HG03378 (cell line): ENCODE data around the gene DAPK2.
"Not testable (repeated sequence)": the region's sequence is repeated elsewhere in the genome, so short reads cannot be mapped to it uniquely, and the experiment has no call there.

Experiments
- ATAC-seq: cut with Tn5 transposase; IDR thresholded peaks from one replicate; pipeline ENCODE4 v1.9.1; 2021; ENCODE audit warnings: mild to moderate bottlenecking, moderate library complexity; ENCODE audit not compliant: unreplicated experiment

The DAPK2 gene

DNA sequence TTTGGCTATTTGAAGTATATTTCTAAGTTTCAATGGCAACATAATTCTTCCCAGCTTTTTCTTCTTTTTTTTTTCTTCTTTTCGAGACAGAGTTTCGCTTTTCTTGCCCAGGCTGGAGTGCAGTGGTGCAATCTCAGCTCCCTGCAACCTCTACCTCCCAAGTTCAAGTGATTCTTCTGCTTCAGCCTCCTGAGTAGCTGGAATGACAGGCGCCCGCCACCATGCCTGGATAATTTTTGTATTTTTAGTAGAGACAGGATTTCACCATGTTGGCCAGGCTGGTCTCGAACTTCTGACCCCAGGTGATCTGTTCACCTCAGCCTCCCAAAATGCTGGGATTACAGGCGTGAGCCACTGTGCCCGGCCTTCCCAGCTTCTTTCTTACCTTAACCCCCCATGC is 146.7 kb downstream of the DAPK2 start:
- ATAC-seq, result not testable (repeated sequence)

DNA sequence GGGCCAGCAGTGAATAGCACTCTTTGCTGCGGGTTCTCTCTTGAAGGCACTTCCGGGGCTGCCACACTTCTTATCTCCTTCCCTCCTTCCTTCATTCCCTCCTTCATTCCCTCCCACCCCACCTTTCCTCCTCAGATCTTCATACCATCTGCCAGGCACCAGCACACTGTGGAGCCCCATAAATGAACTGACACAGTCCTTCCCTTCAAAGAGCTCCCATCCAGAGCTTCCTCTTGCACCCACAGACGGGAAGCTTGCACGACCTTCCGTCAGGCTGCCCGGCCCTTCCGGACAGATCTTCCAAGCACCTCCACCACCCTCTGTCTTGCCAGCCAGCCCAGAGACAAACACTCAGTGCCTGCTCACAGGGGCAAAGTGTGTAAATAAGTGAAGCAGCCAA is 147.1 kb downstream of the DAPK2 start:
- ATAC-seq, result no peak

DNA sequence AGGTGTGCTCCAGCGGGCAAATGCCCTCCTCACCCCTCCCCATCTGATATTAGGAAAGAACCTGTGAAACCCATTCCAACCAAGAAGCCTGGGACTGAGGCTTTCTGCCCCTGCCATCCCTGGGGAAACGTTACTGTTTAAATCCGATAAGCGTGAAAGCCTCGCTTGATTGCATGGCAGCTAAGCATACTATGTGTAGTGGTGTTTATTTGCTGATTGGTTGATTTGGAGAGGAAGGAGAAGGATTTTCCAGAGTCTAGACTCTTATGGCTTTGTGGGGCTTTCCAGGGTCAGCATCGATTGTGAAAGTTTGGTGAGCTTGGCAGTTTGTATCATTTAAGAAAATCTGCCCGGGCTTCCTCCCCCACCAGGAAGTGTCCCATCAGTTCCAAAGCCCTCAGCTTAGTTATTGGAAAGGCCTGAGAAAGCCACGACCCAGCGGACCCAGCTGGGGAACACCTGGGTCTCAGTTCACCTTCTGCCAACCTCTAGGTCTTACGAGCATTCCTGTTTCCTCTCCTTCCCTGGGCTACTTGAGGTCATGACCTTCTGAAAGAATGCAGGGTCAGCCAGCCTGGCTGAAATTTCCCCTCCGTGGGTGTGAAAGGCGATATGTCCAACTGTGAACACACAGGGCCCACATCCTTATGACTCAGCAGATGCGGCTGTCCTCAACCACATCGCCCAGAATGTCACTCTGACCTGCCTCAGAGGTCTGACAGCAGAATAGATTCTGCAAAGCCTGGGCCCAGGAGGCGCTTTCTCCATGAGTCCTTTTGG is 149.8 kb downstream of the DAPK2 start:
- peak; percentile 76 for ATAC-seq

DNA sequence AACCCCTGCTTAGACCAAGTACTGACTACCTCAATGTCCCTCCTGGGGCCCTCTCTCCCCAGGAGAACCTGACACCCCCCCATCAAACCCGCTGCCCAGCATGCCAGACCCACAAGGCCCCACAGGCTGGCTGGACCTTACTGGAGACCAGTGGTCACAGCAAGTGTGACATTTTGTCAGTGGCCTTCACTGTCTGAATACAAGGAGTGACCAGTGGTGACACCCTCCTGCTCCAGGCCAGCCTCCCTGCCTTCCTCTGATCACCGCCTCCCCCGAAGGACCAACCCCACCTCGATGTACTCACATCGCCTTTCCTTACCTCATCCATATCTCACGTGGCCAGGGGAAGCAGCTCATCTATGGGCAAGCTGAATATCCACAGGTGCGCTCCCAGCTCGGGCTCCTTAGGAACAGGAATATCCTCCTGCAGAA is 150.5 kb downstream of the DAPK2 start:
- ATAC-seq, result no peak

DNA sequence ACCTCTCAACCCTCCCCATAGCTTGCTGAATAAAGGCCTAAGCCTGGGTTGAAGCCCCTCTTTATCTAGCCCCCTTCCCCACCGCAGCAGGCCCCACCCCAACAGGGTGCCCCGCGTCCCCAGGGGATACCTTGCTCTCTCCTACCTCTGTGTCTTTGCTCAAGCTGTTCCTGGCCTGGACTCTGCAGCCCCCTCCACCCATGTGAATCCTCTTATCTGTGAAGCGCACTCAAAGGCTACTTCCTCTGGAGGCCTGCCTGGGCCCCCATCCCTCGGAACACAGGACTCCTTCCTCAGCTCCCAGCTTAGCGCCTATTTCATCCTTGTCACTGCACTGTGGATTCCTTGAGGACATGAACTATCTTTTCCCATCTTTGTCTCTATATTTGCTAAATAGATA is 151.1 kb downstream of the DAPK2 start:
- no peak for ATAC-seq

DNA sequence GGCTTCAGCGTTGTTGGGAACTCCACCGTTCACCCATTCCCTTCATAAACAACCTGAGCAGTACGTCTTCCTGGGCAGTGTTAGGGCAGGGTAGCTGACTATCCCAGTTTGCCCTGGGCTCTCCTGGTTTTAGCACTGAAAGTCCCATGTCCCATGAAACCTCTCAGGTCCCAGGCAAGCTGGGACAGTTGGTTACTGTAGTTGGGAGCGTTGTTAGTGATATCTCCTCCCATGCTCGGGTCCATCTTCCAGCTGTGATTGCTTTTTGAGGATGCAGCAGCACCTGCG is 151.7 kb downstream of the DAPK2 start:
- ATAC-seq, result no peak

DNA sequence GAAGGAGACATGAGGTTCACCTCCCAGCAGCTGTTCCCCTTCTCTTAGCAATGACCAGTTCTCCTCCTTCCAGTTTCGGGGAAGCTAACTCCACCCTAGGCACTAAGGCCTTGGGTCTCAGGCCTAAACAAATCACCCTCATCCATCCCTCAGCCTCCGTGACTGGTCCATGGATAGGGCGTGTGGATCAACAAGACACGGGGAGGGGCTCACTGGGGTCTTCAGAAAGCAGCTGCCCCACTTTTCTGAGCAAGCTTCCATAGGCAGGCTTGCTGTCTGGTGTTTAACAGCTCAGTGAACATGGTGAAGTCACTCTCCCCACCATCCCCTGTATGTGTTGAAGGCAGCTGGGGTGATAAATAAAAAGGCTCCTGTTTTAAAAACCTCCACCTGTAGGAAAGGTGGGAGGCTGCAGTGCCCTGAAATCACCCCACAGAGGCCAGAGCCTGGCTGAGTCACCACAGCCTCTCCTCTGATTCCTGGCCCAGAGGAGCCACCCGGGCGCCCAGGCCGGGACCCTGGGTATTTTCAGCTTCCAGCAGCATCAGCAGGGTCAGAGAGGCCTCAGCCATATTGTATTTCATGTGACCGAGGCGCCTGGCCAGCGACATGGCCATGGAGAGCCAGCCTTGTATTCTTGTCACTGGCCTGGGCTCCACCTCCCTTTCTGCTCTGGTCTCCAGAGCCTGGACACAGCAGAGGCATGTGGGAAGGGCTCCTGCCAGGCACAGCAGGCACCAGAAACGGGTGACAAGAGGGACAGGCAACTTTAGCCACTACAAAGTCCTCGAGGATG is 152.2 kb downstream of the DAPK2 start:
- ATAC-seq, result no peak

DNA sequence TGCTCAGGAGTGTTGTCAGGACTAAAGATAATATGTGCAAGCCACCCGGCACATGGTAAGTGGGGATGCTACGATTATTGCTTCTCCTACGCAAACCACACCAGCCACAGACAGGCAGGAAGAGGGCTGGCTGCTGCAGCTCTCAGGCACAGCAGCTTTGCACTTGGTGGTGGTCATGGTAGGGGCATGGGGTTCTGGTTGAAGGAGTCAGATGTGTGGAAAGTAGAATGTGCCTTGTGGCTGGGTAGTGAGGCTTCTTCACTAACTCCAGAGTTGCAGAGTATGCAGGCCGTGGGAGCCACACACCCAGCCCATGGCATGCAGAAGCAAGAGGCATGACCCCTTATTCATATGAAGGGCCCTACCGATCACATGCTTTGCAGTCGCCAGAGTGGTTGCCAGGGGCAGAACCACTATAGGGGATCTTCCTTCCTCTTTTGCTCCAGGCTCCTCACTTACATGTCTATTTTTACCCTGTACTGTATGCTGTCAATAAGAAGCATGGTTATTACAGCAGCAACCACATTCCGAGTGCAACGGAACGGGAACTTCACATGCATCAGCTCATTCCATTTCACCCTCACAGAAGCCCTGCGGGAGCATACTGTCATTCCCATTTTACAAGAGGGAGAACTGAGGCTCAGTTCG is 153.4 kb downstream of the DAPK2 start:
- no peak for ATAC-seq

DNA sequence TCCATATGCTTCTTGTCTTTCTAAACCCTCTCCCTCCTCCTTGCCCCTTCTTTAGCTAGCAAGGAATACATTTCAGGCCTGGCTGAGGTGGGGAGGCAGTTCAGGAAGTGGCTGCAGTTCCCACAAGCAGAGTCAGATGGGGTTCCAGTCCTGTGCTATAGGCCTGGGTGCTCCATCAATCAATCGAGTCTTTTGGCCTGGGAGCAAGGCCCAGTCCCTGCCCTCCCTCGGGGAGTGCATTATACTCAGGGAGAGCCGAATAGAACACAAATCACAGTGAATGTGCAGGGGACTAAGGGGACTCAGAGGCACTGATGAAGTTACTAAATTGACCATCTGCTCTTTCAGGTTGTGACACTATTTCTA is 154.5 kb downstream of the DAPK2 start:
- ATAC-seq, result no peak

DNA sequence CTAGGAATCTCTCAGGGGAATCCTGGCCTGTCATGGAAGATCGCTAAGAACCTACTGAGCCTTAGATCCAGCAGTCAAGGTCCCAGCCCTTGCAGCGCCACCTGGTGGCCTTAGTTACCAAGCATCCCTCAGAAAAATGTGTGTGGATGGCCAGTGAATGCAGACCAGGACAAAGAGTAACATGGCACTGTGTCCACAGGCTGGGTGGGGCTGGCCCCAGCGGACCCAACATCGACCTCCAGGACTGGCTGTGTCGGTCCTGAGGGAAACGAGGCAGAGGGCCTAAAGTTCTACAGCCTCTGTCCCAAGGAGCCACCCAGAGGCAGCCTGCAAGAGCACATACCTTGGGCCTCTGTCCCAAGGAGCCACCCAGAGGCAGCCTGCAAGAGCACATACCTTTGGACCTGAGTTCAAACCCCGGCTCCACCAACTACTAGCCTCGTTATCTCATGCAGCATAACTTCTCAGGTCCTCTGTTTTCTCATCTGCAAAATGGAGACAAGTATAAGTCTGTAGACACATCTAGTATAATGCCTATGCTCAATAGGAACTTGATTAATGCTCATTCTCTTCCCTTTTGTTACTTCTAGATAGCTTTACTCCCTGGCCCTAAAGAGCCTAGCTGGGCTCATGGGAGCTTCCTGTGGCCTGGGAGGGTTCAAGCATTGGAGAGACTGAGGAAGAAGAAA is 155.1 kb downstream of the DAPK2 start:
- no peak for ATAC-seq

DNA sequence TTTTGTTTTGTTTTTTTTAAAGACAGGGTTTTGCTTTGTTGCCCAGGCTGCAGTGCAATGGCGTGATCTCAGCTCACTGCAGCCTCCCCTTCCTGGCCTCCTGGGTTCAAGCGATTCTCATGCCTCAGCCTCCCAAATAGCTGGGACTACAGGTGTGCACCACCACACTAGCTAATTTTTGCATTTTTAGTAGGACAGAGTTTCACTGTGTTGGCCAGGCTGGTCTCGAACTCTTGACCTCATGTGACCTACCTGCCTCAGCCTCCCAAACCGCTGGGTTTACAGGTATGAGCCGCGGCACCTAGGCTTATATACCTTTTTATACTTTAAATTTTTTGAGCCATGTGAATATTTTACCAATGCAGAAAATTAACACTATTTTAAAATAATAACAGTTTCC is 155.7 kb downstream of the DAPK2 start:
- ATAC-seq, result no peak

DNA sequence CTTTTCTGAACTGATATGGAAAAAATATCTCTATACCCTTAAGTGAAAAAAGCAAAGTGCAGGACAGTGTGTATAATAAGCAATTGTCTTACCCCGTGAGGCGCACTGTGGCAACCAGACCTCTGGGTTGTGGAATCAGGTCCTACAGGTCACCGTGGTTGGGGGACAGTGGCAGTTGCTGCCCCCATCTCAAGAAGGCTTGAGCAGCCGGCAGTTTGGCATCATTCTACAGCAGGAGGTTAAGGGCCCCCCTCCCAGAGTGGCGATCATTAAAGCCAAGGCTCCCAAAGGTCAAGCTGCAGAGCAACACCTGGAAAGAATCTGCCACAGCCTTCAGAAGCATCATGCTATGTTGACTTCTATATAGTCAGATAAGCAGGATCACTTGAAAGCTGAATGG is 156.5 kb downstream of the DAPK2 start:
- ATAC-seq, result no peak

DNA sequence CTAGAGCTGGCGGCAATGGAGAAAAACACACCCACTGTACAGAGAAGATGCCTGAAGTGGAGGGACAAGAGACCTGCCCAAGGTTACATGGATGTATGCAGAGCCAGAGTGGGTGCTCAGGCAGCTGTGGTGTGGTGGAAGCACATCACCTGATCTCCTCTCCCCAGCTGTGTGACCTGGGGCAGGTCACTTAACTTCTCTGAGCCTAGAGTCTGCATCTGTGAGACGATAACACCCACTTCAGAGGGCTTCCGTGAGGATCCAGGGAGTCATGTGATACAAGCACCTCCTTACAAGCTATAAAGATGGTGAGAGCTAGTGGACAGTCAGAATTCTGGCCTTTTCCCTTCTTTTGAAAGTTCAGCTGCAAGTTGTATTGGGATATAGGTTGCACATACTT is 157.5 kb downstream of the DAPK2 start:
- no peak for ATAC-seq

DNA sequence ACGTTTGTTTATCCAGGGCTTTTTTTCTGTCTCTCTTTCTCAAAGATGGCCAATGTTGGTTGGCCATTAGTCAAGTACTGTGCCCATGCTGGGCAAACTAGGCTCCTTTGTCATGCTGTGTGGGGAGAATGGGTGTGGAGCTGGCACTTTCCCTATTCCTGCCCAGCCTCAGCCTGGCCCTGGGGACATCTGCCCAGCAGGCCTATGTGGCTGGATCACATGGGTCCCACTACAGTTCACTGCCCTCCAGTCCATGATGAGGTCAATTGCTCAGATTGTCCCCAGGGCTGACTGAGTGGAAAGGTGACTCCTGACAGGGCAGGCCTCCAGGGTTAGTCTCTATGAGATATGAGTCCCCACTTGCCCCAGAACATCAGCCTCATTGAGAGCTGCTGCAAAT is 158.1 kb downstream of the DAPK2 start:
- no peak for ATAC-seq

DNA sequence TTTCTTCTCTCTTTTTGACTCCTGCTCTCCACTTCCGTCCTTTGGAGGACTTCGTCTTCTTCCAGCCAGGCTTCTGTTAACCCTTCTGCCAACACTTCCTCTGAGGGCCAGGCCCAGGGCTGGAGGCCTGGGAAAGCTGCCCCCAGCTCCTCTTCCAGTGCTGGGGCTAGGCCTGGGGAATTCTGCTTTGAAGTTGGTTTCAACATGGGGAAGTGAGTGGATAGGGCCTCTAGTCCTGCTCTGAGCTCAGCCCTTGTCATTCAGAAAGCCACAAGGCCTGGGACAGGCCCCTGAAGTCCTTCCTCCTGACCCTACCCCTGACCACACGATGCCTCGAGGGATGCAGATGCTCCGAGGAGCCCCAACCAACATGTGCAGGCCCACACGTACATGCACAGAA is 158.7 kb downstream of the DAPK2 start:
- ATAC-seq, result no peak

DNA sequence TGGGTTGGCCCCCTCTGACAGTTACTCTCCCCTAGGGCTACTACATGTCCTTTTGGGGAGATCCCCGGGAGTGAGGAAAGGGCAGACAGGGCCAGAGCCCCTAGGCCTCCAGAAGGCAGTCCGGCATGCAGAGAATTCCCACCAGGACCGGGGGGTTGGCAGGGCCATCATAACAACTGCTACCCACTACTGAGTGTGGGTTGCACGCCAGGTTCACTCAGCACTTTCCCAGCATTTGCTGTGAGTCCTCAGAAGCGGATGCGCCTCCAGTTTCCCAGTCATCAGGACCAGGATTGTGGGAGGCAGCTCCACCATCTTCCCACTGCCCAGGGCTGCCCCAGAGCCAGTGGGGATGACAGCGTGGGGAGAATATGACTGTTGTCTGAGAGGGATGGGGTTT is 161.3 kb downstream of the DAPK2 start:
- no peak for ATAC-seq

DNA sequence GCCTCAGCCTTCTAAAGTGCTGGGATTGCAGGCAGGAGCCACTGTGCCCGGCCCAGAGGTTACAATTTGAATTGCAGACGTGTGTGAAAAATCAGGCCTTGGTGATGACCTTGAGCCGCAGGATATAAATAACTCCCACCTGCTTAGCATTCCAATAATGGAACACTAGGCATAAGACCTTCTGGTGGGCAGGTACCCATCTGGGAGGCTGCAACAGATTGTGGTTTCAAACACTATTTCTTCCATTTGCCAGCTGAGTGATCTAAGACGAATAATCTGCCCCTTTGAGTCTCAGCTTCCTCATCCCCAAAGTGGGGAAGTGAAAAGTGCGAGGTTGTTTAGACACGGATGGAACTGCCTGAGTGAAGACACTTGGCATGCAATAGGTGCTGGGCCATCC is 164.9 kb downstream of the DAPK2 start:
- ATAC-seq, result no peak

DNA sequence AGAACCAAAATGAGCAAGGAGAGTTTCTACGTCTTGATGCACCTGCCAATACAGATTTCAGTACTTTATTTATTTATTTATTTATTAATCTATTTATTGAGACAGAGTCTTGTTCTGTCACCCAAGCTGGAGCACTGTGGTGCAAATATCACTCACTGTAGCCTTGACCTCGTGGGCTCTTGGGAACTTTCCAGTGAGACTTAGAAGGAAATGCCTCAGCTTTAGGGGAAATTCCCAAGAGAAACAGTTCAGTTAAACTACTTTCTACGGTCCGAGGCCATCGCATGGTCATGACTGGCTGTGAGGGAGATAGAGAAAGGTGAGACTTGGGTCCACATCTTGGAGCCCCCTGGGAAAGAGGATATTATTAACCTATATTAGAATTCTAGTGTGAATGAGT is 165.5 kb downstream of the DAPK2 start:
- ATAC-seq, result peak; percentile 38

DNA sequence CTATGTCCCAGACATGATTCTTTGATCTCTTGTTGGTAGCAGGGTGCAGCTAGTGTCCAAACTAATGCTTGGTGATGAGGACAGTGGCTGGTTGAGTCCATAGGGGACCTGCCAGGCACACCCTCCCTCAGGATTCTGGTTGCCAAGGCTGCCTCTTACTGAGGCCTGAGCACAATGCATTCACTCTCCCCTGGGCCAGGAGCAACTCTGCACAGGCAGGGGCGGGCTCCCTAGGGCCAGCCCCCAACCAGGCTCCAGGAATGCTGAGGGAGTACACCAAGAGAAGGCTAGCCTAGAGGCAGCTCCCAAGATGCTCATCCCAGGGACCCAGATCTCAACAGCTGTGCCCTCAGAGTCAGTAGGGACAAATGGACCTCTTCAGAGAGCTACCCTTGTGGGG is 166.3 kb downstream of the DAPK2 start:
- ATAC-seq, result no peak

DNA sequence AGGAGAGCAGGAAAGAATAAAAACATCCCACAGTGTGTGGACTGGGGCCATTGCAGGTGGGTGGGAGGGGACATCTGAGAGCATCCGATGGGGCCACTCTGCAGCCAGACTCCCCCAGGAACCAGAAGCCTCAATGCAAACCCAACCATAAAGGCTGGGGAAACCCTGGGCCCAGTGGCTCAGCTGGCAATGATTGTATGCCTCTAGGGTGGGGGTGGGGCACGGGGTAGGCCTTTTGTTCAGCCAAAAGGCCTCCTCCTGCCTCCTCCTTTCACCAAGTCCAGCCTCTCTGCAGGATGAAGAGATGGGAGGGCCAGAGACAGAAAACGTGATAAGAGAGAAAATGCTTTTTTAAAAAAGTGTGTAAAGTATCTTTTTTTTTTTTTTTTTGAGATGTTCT is 167.1 kb downstream of the DAPK2 start:
- ATAC-seq, result no peak

DNA sequence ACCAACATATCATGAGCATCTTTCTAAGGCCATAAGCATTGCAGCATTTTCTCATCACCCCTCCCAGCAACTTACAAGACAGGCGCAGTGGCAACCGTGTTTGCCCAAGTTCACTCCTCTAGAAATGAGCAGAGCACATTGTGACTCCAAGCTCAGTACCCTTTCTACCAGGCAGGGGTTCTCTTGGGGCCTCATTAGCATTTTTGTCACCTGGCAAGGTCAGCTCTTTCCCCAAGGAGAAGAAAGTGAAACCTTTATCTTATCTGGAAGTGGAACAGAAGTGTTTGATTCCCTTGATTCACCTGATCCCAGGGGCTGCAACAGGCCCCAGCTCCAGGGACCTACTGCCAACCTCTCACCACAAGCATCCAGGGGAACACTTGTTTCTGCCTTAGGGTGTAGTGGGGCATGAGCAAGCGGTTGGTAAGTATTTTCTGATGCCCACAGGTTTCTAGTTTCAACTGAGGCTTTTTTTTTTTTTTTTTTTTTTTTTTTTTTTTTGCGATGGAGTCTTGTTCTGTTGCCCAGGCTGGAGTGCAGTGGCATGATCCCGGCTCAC is 168.5 kb downstream of the DAPK2 start:
- ATAC-seq, result no peak
